DMS79 (cell line): ENCODE measurements around the gene PRKAR2B.

ENCODE experiments used
- DNase-seq: peaks from one replicate; lab custom pipeline; 2025; lab: John Stamatoyannopoulos, UW

The PRKAR2B gene

DNA sequence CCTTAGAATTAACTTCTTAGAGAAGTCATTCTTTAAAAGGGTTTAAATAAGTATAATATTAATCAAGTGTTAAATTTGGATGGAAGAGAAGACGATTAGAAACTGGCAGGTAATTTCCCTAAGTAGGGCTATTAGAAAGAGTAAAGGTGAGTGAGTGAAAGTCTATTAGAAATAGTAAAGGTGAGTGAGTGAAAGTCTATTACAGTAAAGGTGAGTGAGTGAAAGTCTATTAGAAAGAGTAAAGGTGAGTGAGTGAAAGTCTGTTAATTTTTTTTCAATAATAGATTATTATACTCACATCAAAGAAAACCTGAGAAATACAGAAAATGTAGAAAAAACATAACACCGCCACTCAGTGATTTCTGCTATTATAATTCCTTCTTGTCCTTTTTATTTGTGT is 113.5 kb downstream of the PRKAR2B start:
- no peak for DNase-seq

GRCh38 chr7:107160389-107160788 is 115.9 kb downstream of the PRKAR2B start:
- DNase-seq: no peak

GRCh38 chr7:107161415-107161814 is 116.9 kb downstream of the PRKAR2B start:
- DNase-seq: no peak

DNA sequence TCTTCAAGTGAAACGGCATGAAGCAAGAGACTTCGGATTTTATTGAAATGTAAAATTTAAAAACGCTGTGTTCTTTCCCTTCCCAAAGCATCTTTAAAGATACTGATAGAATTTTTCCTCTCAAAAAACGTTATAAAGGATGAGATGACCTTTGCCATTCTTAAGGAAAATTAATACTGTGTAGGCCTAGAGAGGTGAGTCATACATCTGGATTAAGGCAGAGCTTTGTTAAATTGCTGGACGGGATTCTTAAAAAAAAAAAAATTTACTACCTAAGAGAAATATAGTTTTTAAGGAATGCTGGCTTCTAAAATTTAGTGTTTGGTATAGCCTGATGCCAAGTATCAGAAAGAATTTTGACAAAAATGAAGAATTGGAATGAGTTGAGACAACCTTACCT is 118.0 kb downstream of the PRKAR2B start:
- no peak for DNase-seq

DNA sequence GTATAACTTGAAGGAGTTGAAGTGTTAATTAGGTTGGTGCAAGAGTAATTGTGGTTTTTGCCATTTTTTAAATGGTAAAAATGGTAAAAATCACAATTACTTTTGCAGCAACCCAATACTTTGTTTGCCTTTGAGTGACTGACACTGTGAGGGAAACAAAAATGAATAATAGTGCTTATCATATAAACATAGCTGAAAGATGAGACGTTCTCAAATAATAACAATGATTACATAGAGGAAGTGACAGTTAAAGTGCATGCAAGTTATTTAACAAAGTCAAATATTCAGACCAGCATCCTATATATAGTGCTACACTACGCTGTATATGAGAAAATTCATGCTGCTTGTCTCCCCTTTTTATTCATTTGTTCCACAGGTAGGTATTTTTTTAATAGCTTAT is 119.6 kb downstream of the PRKAR2B start:
- no peak for DNase-seq

DNA sequence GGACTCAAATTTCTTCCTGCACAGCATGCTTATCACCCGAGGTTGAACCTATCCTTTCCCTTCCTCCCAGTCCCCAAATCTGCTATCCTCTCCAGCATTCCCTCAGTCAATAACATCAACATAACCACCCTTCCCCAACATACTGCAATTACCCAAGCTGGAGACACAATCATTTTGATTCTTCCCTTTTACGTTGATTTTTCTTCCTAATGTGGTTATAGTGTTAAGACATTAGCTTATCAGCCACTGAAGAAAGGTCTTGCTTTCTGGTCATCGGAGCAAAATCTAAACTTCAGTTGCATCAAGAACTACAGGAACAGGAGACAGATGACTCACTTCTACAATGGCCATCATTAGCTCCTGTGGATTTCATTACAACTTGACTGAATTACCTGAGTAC is 120.8 kb downstream of the PRKAR2B start:
- no peak for DNase-seq

GRCh38 chr7:107166736-107167426 is 122.4 kb downstream of the PRKAR2B start:
- no peak for DNase-seq

- DNase-seq: peak; percentile 64
These were observed 123.2 kb downstream of the PRKAR2B start for GRCh38 chr7:107167483-107168232.

GRCh38 chr7:107168233-107169119 is 124.0 kb downstream of the PRKAR2B start, which contains the start of gene HBP1:
Gene HBP1, plus strand, starts transcription at chr7:107169003. Its CDS starts 10,891 bp downstream, at chr7:107179894.
- DNase-seq: peak; percentile 100

DNA sequence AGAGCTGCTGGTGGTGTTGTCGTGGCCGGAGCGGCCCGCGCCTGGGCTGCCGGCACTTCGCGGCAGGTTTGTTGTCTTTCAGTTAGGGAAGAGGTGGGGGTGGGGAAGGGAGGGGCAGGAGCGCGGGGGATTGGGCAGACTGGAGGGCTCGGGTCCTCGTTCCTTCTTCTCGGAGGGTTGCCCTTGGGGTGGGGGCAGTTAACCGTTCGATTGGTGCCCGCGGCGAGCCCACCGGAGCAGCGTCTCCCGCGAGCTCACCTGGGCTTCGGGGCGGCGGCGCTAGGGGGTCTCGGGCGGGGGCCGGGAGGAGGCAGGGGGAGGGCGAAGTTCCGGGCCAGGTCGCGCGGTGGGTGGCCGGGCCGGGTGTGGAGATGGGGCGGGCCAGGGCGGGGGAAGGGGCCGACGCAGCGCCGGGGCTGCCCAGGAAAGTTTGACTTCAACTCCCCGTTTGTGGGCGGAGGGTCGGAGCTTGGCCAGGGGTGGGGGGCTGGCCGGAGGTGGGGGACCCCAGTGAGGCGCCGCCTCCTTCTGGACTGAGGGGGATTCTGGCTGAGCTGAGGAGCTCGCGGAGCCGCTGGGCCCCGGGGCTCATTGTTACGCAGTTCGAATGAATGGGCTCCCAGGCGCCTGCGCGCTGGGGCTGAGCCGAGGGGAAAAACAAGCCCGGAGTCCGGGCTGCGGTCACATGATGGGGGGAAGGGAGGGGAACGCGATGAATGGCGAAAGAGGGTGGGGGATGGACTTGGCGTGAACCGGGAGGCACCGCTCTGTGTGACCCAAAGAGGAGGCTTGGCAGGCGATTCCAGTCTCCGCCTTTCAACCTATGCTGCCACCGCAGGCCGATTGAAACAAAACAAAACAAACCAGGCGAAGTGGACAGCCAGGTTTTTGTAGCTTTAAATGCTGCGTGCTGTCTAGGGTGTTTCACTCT is 124.9 kb downstream of the PRKAR2B start:
- peak; percentile 89 for DNase-seq

- no peak for DNase-seq
These were observed 125.8 kb downstream of the PRKAR2B start for GRCh38 chr7:107170051-107170915.

GRCh38 chr7:107171496-107171895 is 127.0 kb downstream of the PRKAR2B start:
- DNase-seq: no peak

DNA sequence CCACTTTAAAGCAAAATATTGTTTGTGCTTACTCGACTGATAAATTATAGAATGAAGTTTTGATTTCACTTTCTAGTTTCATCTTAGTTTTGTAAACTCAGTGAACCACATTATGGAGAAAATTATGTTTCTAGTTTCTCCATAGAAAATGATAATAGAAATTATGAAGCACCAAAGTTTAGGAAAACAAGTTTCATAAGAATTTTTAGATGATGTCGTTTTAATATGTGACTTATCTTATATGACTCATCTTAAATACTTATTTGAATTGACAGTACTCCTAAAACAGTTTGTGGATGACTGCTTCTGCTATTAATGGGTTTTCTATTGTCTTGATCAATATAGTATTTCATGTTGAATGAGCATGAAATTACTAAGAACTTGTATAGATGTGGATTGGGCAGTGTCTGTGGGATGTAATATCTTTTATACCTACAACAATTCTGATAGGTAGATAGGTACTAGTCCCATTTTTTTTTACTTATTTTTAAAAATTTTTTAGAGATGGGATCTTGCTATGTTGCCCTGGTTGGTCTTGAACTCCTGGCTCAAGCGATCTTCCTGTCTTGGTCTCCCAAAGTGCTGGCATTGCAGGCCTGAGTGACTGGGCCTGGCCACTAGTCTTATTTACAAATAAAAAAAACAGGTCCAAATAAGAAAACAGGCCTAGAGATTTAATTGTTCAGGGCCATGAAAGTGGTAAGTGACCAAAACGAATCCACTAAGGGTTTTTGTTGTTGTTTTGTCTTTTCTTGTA is 127.9 kb downstream of the PRKAR2B start:
- no peak for DNase-seq

- DNase-seq: no peak
These were observed 128.7 kb downstream of the PRKAR2B start for GRCh38 chr7:107173191-107173590.

GRCh38 chr7:107173691-107174406 is 129.3 kb downstream of the PRKAR2B start:
- DNase-seq: no peak

DNA sequence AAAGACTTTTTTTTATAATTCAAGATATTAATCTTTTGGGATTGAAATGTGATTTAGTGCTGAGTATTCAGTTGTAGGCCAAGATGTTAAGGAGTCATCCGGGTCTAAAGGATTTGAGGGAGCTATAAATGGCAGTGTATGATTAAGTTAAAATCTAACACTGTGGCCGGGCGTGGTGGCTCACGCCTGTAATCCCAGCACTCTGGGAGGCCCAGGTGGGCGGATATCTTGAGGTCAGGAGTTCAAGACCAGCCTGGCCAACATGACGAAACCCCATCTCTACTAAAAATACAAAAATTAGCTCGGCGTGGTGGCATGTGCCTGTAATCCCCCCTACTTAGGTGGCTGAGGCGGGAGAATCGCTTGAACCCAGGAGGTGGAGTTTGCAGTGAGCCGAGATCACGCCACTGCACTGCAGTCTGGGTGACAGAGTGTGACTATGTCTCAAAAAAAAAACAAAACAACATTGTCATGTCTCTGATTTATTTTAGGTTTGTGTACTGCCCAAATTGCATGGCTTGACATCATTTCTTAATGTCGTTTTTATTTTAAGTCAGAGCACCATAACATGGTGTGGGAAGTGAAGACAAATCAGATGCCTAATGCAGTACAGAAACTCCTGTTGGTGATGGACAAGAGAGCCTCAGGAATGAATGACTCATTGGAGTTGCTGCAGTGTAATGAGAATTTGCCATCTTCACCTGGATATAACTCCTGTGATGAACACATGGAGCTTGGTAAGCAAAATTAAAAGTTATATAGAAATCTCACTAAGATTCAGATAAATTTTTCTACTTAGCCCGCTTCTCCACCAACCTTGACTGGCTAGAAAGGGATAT is 135.0 kb downstream of the PRKAR2B start:
- no peak for DNase-seq

- DNase-seq: no peak
These were observed 135.9 kb downstream of the PRKAR2B start for GRCh38 chr7:107180378-107180777.

- no peak for DNase-seq
These were observed 136.7 kb downstream of the PRKAR2B start for GRCh38 chr7:107181172-107181571.
